Stimulated activated CD4-positive, alpha-beta T cell treated with anti-CD3 and anti-CD28 coated beads, TNF-alpha, amount 100 ng/mL, for 4 hours (primary cell): Measurements from ENCODE around the gene FRMD8.
"Not testable (repeated sequence)": the region's sequence is repeated elsewhere in the genome, so short reads cannot be mapped to it uniquely, and the experiment has no call there.

Experiments used
- DNase-seq, 3 experiments: peaks; one replicate each; pipeline ENCODE4 v3.0.0-alpha.2; 2020; ENCODE audit warnings: low read depth in 3 of 3

The FRMD8 gene

GRCh38 chr11:65435981-65436411 is 49.6 kb downstream of the FRMD8 start:
- no peak for DNase-seq

GRCh38 chr11:65436412-65437032 is 50.1 kb downstream of the FRMD8 start:
- no peak for DNase-seq

GRCh38 chr11:65437436-65438227 is 51.2 kb downstream of the FRMD8 start:
- DNase-seq = no peak

GRCh38 chr11:65438257-65439151 is 52.1 kb downstream of the FRMD8 start:
- DNase-seq = no peak

- DNase-seq = no peak
Observed at GRCh38 chr11:65439331-65440181, 53.1 kb downstream of the FRMD8 start.

GRCh38 chr11:65440831-65441499 is 54.5 kb downstream of the FRMD8 start:
- DNase-seq = no peak

GRCh38 chr11:65442842-65443331 is 56.5 kb downstream of the FRMD8 start:
- DNase-seq = no peak

- no peak for DNase-seq
Observed at GRCh38 chr11:65444314-65445051, 58.0 kb downstream of the FRMD8 start.

- DNase-seq = no peak
Observed at GRCh38 chr11:65445101-65445603, 58.7 kb downstream of the FRMD8 start.

- DNase-seq = no peak
Observed at GRCh38 chr11:65445604-65446445, 59.4 kb downstream of the FRMD8 start.

GRCh38 chr11:65446446-65447277 is 60.2 kb downstream of the FRMD8 start:
- no peak for DNase-seq

GRCh38 chr11:65448074-65448417 is 61.6 kb downstream of the FRMD8 start:
- no peak for DNase-seq

- no peak for DNase-seq
Observed at GRCh38 chr11:65448418-65449105, 62.1 kb downstream of the FRMD8 start.

GRCh38 chr11:65451301-65451700 is 64.9 kb downstream of the FRMD8 start:
- DNase-seq = not testable (repeated sequence)

- not testable (repeated sequence) for DNase-seq
Observed at GRCh38 chr11:65452259-65452658, 65.8 kb downstream of the FRMD8 start.

- no peak for DNase-seq
Observed at GRCh38 chr11:65452806-65453490, 66.5 kb downstream of the FRMD8 start.

- DNase-seq = no peak
Observed at GRCh38 chr11:65454311-65454695, 67.9 kb downstream of the FRMD8 start.
